HCT116 (cell line): Measurements from ENCODE around the gene OR1C1. TPM values are rescaled to one million over a fixed set of nuclear protein-coding genes. Genes with fewer than 3 reads are reported as not detected.

Source experiments
- ATAC-seq: fragments of 200-7000 bp; cut with Tn5 transposase; 2 replicates; pipeline ENCODE4 v1.9.1; 2020; ENCODE audit warnings: mild to moderate bottlenecking, moderate library complexity
- BruUV-seq: library from RNA; stranded (reverse); fragments of 400-500 nt; replicated peaks from 2 replicates; lab custom pipeline; 2021; lab: Mats Ljungman, UMichigan
- CTCF ChIA-PET: fragments of 300-600 bp; sonication (Branson Sonifier 250); formaldehyde crosslinking; loops from one replicate; lab custom pipeline; 2021; ENCODE audit warnings: antibody characterized with exemption; lab: Charles Lee
- POLR2A ChIA-PET: fragments of 300-600, 350-600 bp; sonication (Branson Sonifier 250); formaldehyde crosslinking; loops from one replicate; lab custom pipeline; 2021; ENCODE audit warnings: antibody characterized with exemption; lab: Charles Lee
- RAD21 ChIA-PET, 2 experiments: fragments of 300-600 bp; sonication (Branson Sonifier 250); formaldehyde crosslinking; loops; one replicate each; lab custom pipeline; 2023; ENCODE audit warnings: low total read pairs in 2 of 2; ENCODE audit not compliant: uncharacterized antibody in 2 of 2, unreplicated experiment in 2 of 2, low non-redundant PET in 1 of 2; lab: Charles Lee
- DNase-seq: peaks from one replicate; pipeline ENCODE4 v3.0.0-alpha.2; 2010; ENCODE audit warnings: low read depth, low spot score
- H2AFZ ChIP-seq: fragments of 200-600 bp; shearing (Covaris generic), sonication (generic); 2 replicates; pipeline ENCODE4 v1.6.1; 2017; ENCODE audit warnings: low read depth, mixed run types, mixed read lengths, antibody characterized with exemption, low read length; ENCODE audit not compliant: poor library complexity, severe bottlenecking
- H3K27ac ChIP-seq: 2 replicates; pipeline ENCODE4 v1.5.1; 2012; ENCODE audit warnings: low read depth, low read length
- H3K27me3 ChIP-seq: fragments of 200-600 bp; sonication (generic); 2 replicates; pipeline ENCODE4 v1.6.1; 2016; ENCODE audit warnings: mixed run types, low read length, mixed read lengths; ENCODE audit not compliant: insufficient read depth
- H3K36me3 ChIP-seq, 2 experiments: fragments of 200-500 bp in 1 of 2; fragments of 200-600 bp in 1 of 2; sonication (Bioruptor generic) in 1 of 2; sonication (generic) in 1 of 2; 2 replicates each; pipeline versions ENCODE4 v1.5.1 to v1.6.1; 2014 to 2016; ENCODE audit warnings: low read length in 2 of 2, inconsistent platforms in 1 of 2, mixed read lengths in 1 of 2, mixed run types in 1 of 2; ENCODE audit not compliant: insufficient read depth in 2 of 2, control insufficient read depth in 1 of 2
- H3K4me1 ChIP-seq, 2 experiments: fragments of 200-600 bp in 1 of 2; sonication (generic) in 1 of 2; 2 replicates each; pipeline versions ENCODE4 v1.5.1 to v1.6.1; 2012 to 2017; ENCODE audit warnings: low read length in 2 of 2, inconsistent platforms in 1 of 2, mild to moderate bottlenecking in 1 of 2, mixed read lengths in 1 of 2, mixed run types in 1 of 2, moderate library complexity in 1 of 2; ENCODE audit not compliant: insufficient read depth in 2 of 2, control insufficient read depth in 1 of 2
- H3K4me2 ChIP-seq: fragments of 200-600 bp; sonication (generic); 2 replicates; pipeline ENCODE4 v1.6.1; 2017; ENCODE audit warnings: mixed run types, low read length, mixed read lengths
- H3K4me3 ChIP-seq, 2 experiments: fragments of 200-600 bp in 1 of 2; sonication (generic) in 1 of 2; replicated peaks in 1 of 2; 2 replicates each; pipeline ENCODE4 v1.5.1; 2011 to 2016; ENCODE audit warnings: low read length in 2 of 2, control low read depth in 1 of 2, low read depth in 1 of 2, mild to moderate bottlenecking in 1 of 2, mixed read lengths in 1 of 2, mixed run types in 1 of 2
- H3K79me2 ChIP-seq: fragments of 200-600 bp; sonication (generic); 2 replicates; pipeline ENCODE4 v1.6.1; 2017; ENCODE audit warnings: mild to moderate bottlenecking, mixed run types, low read length, moderate library complexity, mixed read lengths; ENCODE audit not compliant: insufficient read depth
- H3K9ac ChIP-seq: fragments of 200-600 bp; sonication (generic); 2 replicates; pipeline ENCODE4 v1.6.1; 2016; ENCODE audit warnings: low read length, mixed read lengths
- H3K9me2 ChIP-seq: fragments of 200-600 bp; sonication (generic), shearing (Covaris generic); 2 replicates; pipeline ENCODE4 v1.6.1; 2017; ENCODE audit warnings: mixed run types, mild to moderate bottlenecking, moderate library complexity; ENCODE audit not compliant: insufficient read depth
- H3K9me3 ChIP-seq, 2 experiments: fragments of 200-500 bp in 1 of 2; fragments of 200-600 bp in 1 of 2; sonication (Bioruptor generic) in 1 of 2; sonication (generic) in 1 of 2; 2 replicates each; pipeline ENCODE4 v1.6.1; 2014 to 2017; ENCODE audit warnings: low read length in 2 of 2, mixed read lengths in 2 of 2, inconsistent platforms in 1 of 2, low read depth in 1 of 2, mild to moderate bottlenecking in 1 of 2, mixed run types in 1 of 2, moderate library complexity in 1 of 2; ENCODE audit not compliant: control insufficient read depth in 1 of 2, insufficient read depth in 1 of 2
- H4K20me1 ChIP-seq: fragments of 200-600 bp; sonication (generic), shearing (Covaris generic); 2 replicates; pipeline ENCODE4 v1.6.1; 2017; ENCODE audit warnings: mixed run types, mild to moderate bottlenecking, moderate library complexity; ENCODE audit not compliant: insufficient read depth
- CBX3 ChIP-seq: IDR thresholded peaks from 2 replicates; pipeline ENCODE4 v1.6.1; 2012; ENCODE audit warnings: low read depth
- CTCF ChIP-seq, 3 experiments: fragments of 200-600 bp in 1 of 3; sonication (generic) in 1 of 3; IDR thresholded peaks in 2 of 3; conservative IDR thresholded peaks in 1 of 3; 2 replicates each; pipeline ENCODE4 v1.5.1; 2012 to 2017; ENCODE audit warnings: low read depth in 2 of 3, low read length in 2 of 3, antibody characterized with exemption in 1 of 3, borderline replicate concordance in 1 of 3, control low read depth in 1 of 3, mild to moderate bottlenecking in 1 of 3, mixed read lengths in 1 of 3, mixed run types in 1 of 3, moderate library complexity in 1 of 3; ENCODE audit not compliant: insufficient read depth in 1 of 3
- EGR1 ChIP-seq: IDR thresholded peaks from 2 replicates; pipeline ENCODE4 v1.6.1; 2012; ENCODE audit warnings: low read depth
- ELF1 ChIP-seq: IDR thresholded peaks from 2 replicates; pipeline ENCODE4 v1.6.1; 2012; ENCODE audit warnings: low read depth, borderline replicate concordance
- EZH2 ChIP-seq: fragments of 200-600 bp; sonication (generic); IDR thresholded peaks from 2 replicates; pipeline ENCODE4 v1.6.1; 2017; ENCODE audit warnings: antibody characterized with exemption, mixed run types
- EZH2phosphoT487 ChIP-seq: fragments of 200-600 bp; IDR thresholded peaks from 2 replicates; pipeline ENCODE4 v1.6.1; 2018; ENCODE audit warnings: antibody characterized with exemption, borderline replicate concordance
- FOSL1 ChIP-seq: IDR thresholded peaks from 2 replicates; pipeline ENCODE4 v1.6.1; 2012; ENCODE audit warnings: low read depth
- JUND ChIP-seq: IDR thresholded peaks from 2 replicates; pipeline ENCODE4 v1.6.1; 2012
- POLR2A ChIP-seq: IDR thresholded peaks from 2 replicates; pipeline ENCODE4 v1.7.0; 2011; ENCODE audit warnings: borderline replicate concordance; ENCODE audit not compliant: insufficient read depth, insufficient read length; ENCODE audit errors: extremely low read depth
- RAD21 ChIP-seq: IDR thresholded peaks from 2 replicates; pipeline ENCODE4 v1.6.1; 2012; ENCODE audit warnings: low read depth, mild to moderate bottlenecking
- SIN3A ChIP-seq: IDR thresholded peaks from 2 replicates; pipeline ENCODE4 v1.6.1; 2012; ENCODE audit warnings: low read depth
- SP1 ChIP-seq: IDR thresholded peaks from 2 replicates; pipeline ENCODE4 v1.6.1; 2012; ENCODE audit warnings: low read depth
- YY1 ChIP-seq: IDR thresholded peaks from 2 replicates; pipeline ENCODE4 v1.6.1; 2011; ENCODE audit warnings: low read length, low read depth, moderate library complexity, mild to moderate bottlenecking; ENCODE audit not compliant: insufficient replicate concordance; ENCODE audit errors: extremely low read depth
- ZBTB33 ChIP-seq: IDR thresholded peaks from 2 replicates; pipeline ENCODE4 v1.6.1; 2011; ENCODE audit warnings: mild to moderate bottlenecking, low read length, moderate library complexity; ENCODE audit not compliant: insufficient replicate concordance; ENCODE audit errors: extremely low read depth
- ZNF274 ChIP-seq: fragments of 200-500 bp; sonication (Bioruptor generic); IDR thresholded peaks from 2 replicates; pipeline ENCODE4 v1.6.1; 2014; ENCODE audit warnings: mild to moderate bottlenecking, low read depth, low read length, inconsistent platforms
- intact Hi-C: fragments of 100-400 bp; cut with micrococcal nuclease; formaldehyde crosslinking; loops from 2 replicates; pipeline ENCODE4 v1.10.0; 2022
- total RNA-seq: library from RNA; stranded (reverse); gene quantifications from one replicate; pipeline ENCODE4 v1.2.1, GENCODE V29; 2021; ENCODE audit not compliant: unreplicated experiment
- TF ChIP-seq, protein P1 (sequence below): IDR thresholded peaks from 2 replicates; pipeline ENCODE4 v1.6.1; 2012; ENCODE audit warnings: low read depth
- TF ChIP-seq, protein P2 (sequence below): IDR thresholded peaks from 2 replicates; pipeline ENCODE4 v1.6.1; 2012
- TF ChIP-seq, protein P3 (sequence below): IDR thresholded peaks from 2 replicates; pipeline ENCODE4 v1.6.1; 2012

OR1C1 gene
- total RNA-seq, 1 experiment from 2014 or later, result not detected

- CTCF ChIA-PET, result no interaction called here
- Histone ChIP-seq H3K4me2 (no peak overlapping the region), H3K4me3 (no peak overlapping the region), H3K9me2 (no peaks in the 10 kb centered on the region), H4K20me1 (no peaks in the 10 kb centered on the region), H3K79me2 (no peaks in the 10 kb centered on the region), H3K27ac (no peak overlapping the region), H3K4me1 (no peaks in the 10 kb centered on the region), H3K9ac (no peak overlapping the region), H3K9me3 (peaks cover 4 to 24% of the 10 kb centered on the region in 2 experiments; a peak in 2 of 4 replicates), H2AFZ (no peak overlapping the region), H3K27me3 (no peaks in the 10 kb centered on the region), H3K36me3 (no peaks in the 10 kb centered on the region)
- TF ChIP-seq CBX3 (no peak), YY1 (no peak), ZNF274 (no peak), JUND (no peak), EZH2phosphoT487 (no peak), POLR2A (no peak), SIN3A (no peak), EGR1 (no peak), CTCF (IDR thresholded peaks at IDR 0.05 in 2 of 3, conservative IDR thresholded peaks at IDR 0.05 in 1 of 3; ENCODE audit: borderline replicate concordance in 1 of 3, insufficient read depth in 1 of 3, low read depth in 2 of 3, low read length in 2 of 3) (no peak), RAD21 (no peak), ZBTB33 (no peak), SP1 (no peak), EZH2 (no peak), FOSL1 (no peak), ELF1 (no peak)
- TF ChIP-seq, protein P1, sequence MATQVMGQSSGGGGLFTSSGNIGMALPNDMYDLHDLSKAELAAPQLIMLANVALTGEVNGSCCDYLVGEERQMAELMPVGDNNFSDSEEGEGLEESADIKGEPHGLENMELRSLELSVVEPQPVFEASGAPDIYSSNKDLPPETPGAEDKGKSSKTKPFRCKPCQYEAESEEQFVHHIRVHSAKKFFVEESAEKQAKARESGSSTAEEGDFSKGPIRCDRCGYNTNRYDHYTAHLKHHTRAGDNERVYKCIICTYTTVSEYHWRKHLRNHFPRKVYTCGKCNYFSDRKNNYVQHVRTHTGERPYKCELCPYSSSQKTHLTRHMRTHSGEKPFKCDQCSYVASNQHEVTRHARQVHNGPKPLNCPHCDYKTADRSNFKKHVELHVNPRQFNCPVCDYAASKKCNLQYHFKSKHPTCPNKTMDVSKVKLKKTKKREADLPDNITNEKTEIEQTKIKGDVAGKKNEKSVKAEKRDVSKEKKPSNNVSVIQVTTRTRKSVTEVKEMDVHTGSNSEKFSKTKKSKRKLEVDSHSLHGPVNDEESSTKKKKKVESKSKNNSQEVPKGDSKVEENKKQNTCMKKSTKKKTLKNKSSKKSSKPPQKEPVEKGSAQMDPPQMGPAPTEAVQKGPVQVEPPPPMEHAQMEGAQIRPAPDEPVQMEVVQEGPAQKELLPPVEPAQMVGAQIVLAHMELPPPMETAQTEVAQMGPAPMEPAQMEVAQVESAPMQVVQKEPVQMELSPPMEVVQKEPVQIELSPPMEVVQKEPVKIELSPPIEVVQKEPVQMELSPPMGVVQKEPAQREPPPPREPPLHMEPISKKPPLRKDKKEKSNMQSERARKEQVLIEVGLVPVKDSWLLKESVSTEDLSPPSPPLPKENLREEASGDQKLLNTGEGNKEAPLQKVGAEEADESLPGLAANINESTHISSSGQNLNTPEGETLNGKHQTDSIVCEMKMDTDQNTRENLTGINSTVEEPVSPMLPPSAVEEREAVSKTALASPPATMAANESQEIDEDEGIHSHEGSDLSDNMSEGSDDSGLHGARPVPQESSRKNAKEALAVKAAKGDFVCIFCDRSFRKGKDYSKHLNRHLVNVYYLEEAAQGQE, result no peak
- TF ChIP-seq, protein P2, sequence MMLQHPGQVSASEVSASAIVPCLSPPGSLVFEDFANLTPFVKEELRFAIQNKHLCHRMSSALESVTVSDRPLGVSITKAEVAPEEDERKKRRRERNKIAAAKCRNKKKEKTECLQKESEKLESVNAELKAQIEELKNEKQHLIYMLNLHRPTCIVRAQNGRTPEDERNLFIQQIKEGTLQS, result no peak
- TF ChIP-seq, protein P3, sequence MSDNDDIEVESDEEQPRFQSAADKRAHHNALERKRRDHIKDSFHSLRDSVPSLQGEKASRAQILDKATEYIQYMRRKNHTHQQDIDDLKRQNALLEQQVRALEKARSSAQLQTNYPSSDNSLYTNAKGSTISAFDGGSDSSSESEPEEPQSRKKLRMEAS, result no peak
- intact Hi-C loops, result no loop called here
- RAD21 ChIA-PET, result no interaction called here
- DNase-seq (no peak), ATAC-seq (no peak)
- POLR2A ChIA-PET, result no interaction called here
- no TSS peak for BruUV-seq
Observed at GRCh38 chr1:247741756-247742155, 18.6 kb downstream of the OR1C1 start.
